Heart left ventricle (tissue), 13 donors: ENCODE data around the gene PTPN12.

ENCODE experiments used
- POLR2A ChIP-seq, 2 donors: fragments of 450-650 bp; IDR thresholded peaks; one replicate each; pipeline ENCODE4 v1.6.1; 2017; ENCODE audit warnings: antibody characterized with exemption in 2 of 2, mild to moderate bottlenecking in 2 of 2, moderate library complexity in 2 of 2
- TF ChIP-seq, protein P1 (sequence below), 12 donors: fragments of 200-600 bp; sonication (generic) in 4 of 12; IDR thresholded peaks; one replicate each; pipeline versions ENCODE4 v1.5.0 to v1.8.0; 2018 to 2022; ENCODE audit warnings: antibody characterized with exemption in 12 of 12, mild to moderate bottlenecking in 5 of 12
- donor health status: ischemic (EF 13 %, LVEDD 7.1; RV severe dilation, severe dysfunction).
- donor health status: DM: no; HTN: yes; CAD: no.
- donor health status: DM: no; HTN: no; CAD: no.
- donor health status: ischemic (EF 25% LVEDD 6.9; RV normal size, moderate dysfunction).
- donor health status: ischemic (EF 25% LVEDD 5.7; RV mildly dilated, moderate dysfunction).
- donor health status: ischemic (EF 35%, LVEDD 5.7; RV mildly dilated, moderate dysfunction).
- donor health status: nonischemic (EF 11% LVEDD 7.7; RV severe dilation, severe dysfunction).
- donor health status: DM: yes; HTN: yes; CAD: no.
- donor health status: PGD.
- donor health status: ischemic (EF 29% LVEDD 5.4; RV normal size, mild dysfunction).
- donor health status: nonischemic (EF 23%, LVEDD 6.1; RV moderate dilation, normal function).

DNA sequence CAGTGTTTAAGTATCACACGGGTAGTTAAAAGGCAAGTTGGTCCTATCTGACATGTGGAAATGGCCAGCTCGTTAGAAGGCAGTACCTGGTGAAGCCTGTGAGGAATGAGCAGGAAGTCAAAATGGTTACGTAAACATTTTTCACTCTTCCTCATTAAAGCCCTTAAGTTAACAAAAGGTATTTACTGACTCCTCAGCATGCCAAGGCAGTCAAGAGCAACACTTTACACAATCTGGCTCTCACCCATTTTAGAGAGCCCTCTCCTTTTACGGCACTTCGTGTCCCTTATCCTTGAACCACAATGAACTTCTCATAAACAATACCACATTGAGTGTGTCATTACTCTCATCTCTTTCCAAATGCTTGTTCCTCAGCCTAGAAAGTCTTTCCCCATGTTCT lies 148.1 kb downstream of the PTPN12 start:
- TF ChIP-seq, protein P1, sequence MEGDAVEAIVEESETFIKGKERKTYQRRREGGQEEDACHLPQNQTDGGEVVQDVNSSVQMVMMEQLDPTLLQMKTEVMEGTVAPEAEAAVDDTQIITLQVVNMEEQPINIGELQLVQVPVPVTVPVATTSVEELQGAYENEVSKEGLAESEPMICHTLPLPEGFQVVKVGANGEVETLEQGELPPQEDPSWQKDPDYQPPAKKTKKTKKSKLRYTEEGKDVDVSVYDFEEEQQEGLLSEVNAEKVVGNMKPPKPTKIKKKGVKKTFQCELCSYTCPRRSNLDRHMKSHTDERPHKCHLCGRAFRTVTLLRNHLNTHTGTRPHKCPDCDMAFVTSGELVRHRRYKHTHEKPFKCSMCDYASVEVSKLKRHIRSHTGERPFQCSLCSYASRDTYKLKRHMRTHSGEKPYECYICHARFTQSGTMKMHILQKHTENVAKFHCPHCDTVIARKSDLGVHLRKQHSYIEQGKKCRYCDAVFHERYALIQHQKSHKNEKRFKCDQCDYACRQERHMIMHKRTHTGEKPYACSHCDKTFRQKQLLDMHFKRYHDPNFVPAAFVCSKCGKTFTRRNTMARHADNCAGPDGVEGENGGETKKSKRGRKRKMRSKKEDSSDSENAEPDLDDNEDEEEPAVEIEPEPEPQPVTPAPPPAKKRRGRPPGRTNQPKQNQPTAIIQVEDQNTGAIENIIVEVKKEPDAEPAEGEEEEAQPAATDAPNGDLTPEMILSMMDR (IDR thresholded peaks at IDR 0.05): no peak
- no peak for TF ChIP-seq POLR2A (IDR thresholded peaks at IDR 0.05)
